GM04503 (cell line): ENCODE measurements around the gene NRF1.

ENCODE experiments used
- DNase-seq: peaks from one replicate; pipeline ENCODE4 v3.0.0-alpha.2; 2012; ENCODE audit warnings: low read depth

The NRF1 gene

DNA sequence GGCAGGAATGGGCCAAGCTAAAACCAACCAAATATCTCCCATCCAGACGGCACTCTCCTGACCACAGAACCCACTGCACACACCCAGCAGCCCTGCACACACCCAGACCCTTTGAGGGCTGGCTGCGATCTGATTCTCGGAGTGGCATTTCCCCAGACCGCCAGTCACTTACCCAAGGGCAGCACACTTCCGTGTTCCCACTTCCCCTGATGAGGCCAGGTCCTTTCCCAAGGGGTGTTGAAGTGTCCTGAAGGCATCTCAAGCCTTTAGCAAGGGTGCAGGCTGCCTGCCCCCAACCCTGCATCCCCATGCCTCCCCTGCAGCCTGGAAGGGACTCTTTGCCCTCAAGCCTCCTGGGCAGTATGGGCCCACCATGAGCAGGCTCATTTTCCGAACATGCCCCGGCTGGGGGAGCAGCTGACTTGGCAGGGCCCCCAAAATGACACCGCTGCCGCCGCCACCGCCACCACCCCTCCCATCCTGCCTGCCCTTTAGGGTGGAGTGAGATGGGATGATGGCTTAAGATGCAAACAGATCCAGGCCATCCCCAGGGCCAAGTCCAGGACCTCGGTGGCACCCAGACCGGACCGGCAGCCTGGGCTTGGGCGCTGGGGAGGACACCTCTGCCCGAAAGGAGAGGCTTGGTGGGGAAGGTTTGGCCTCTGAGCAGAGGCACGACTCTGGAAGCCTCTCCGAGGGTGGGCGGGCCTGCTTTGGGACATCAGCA lies 159.8 kb downstream of the NRF1 start:
- no peak for DNase-seq

DNA sequence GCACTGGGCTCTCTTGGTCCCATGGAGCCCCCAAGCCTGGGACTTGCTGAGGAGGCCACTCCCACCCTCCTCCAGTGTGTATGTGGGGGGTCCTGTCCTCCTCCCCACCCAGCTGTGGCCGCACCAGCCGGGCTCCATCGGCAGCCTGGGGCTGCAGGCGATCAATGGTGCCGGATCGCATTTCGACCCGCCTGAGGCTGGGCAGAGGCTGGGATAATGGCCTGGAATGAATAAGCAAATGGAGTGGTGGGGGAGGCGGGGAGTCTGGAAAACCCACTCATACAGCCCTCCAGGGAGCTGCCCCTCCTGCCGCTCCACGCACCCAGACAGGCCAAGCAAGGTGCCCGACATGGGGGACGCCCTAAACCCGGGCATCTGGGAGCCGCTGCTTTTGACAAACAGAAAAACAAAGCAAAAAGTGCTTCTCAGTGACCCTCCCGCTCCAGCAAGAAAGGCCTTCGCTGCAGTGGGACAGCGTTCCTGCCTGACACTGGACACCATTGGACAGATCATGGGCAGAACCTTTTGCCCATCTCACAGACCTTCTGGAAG lies 160.5 kb downstream of the NRF1 start:
- DNase-seq, result no peak

DNA sequence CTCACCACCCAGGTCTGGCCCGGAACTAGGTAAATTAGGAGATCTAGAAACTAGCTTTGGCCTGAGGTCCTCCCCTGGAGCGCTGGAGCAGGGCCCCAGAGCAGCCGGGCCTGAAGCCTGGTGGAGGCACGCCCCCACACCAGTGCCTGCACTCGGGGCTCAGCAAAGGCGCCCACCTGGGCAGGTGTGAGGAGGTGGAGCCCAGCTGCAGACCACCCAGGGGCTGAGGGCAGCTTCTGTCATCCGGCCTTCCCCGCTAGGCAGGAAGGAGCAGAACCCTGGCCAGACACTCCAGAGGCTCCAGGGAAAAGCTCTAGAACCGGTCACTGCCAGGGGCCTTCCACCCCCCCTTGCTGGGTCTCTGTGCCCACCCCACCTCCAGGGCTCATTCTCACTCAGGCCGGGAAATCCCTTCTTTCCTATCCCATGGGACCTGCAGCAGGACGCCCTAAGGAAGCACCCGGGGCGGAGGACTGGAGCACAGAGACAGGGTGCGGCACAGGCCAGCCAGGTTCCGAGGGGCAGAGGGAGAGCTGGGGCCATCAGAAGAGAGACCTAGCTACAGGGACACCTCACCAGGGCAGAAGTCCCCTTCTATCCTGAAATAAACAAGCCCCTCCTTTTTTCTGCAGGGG lies 161.2 kb downstream of the NRF1 start:
- DNase-seq, result no peak

DNA sequence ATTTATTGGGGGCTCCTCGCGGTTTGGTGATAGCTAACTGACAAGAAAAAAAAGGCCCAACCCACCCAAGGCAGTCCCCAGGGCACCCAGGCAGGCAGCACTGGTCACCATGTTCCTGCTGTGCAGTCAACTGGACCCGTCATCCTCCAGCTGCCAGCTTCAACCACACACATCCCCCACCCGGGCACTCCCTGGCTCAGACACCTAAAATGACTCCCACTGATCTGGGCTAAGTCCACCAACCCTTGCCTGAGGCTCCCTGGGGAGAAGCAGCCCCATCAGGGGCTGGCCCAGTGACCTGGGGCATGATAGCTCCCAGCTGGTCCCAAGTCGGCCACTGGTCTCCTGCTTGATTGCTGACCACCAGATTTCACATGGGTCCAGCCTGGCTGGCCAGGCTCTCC lies 161.8 kb downstream of the NRF1 start:
- no peak for DNase-seq

DNA sequence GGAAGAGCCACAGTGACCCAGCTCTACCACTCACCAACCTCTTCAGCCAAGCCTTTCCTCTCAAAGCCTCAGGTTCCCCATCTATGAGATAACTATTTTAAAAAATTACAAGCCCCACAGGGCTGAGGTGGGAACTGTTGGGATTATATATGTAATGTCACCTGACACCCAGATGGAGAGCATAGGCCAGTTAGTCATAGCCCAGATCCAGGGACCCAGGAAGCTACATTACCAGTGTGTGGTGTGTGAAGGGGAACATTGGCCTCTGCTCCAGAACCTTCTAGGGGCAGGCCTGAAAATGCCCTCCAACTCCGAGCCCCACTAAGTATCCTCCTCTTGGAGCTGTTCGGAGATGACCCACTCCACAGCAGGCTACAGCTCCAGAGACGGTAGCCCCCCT lies 162.4 kb downstream of the NRF1 start:
- DNase-seq, result no peak

DNA sequence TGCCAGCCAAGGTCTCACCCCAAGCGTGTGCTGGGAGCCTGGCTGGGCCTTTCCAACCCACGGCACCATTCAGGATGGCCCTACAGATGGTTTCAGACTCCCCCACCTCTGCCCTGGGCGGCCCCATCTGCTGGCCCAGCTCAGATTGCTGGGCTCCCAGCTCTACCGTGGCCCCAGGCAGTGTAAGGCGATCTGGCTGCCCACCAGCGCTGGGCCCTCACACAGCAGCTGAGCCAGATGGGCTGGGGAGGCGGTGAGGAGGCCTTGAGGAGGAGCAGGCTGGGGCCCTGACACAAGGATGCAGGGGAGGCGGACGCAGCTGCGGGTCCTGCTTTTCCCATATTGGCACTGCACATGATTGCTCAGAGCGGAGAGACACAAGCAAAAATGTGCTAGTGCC lies 162.8 kb downstream of the NRF1 start:
- DNase-seq, result no peak

DNA sequence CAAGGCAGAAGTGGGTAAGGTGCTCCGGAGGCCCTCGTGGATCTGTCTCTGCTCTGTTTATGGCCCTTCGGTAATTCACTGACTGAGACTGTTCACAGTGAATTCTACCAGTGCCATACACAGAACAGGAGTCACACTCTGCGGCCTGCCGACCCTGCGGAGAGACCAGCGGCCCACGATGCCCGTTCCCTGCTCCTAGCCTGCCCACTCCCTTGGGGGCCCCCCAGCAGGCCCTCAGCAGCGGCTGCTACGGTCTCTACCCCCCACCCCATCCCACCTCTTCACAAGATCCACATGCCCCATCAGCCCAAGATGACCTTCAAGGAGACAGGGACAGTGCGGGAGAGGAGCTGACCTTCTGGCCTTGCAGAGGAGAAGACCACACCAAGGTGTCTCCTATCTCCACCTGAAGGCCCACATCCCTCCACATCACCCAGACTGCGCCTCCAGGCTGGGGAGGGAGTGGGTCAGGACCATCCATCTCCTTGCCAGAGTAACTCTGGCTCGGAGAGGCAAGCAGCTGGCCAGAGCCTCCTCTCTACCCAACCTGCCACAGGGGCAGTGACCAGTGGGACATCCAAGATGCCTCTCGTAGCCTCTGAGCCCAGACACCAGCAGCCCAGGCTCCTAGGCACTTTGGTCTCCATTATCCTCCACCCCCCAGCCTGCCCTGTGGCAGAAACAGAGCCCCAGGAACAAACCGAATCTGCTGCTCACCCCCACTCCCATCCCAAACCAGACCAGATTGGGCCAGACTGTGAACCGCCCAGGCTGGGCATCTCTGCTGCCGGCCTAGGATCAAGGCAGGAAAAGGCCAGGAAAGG lies 163.6 kb downstream of the NRF1 start:
- DNase-seq, result no peak

DNA sequence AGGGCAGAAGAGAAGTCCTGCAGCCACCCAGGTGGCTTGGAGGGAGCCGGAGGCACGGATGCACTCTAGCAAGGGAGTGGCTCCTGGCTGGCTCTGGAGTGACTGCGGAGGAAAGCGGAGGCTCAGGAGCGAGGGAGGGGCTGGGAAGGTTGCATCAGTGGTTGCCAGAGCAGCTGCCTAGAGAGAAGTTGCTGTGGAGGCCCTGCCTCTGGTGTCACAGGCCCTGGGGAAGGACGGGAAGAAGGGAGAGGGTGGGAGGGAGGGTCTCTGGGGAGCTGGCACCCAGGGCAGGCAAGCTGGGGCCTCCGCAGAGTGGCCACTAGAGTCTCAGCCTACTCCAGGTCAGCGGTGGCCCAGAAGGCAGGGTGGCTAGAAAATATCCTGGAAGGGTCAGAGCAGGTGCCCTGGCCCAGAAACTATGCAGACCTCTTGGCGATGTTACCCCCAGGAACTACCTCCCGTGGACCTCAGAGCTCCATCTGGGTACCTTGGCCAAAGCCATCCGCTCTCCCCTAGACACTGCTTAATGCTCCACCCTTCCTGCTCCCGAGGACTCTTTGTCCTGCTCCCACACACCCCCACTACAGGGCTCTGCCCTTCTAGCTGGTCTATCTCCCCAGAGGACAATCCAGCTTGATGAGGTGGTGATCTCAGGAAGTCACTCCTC lies 164.3 kb downstream of the NRF1 start:
- DNase-seq, result no peak

DNA sequence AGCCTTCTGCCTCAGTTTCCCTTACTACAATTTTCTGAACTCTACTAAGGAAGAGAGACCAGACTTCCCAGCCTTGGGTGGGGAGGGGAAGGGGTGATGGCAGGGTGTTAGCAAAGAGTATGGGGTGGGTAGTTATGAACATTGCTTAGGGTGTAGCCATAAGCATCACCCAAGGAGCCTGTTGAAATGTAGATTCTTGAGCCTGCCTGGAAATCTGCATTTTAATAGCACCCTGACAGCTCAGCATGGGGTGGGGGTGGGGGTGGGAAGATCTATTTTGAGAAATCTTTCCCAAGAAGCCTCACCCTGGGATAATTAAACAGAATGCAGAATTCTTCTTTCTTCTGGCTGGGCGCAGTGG lies 164.8 kb downstream of the NRF1 start:
- no peak for DNase-seq

DNA sequence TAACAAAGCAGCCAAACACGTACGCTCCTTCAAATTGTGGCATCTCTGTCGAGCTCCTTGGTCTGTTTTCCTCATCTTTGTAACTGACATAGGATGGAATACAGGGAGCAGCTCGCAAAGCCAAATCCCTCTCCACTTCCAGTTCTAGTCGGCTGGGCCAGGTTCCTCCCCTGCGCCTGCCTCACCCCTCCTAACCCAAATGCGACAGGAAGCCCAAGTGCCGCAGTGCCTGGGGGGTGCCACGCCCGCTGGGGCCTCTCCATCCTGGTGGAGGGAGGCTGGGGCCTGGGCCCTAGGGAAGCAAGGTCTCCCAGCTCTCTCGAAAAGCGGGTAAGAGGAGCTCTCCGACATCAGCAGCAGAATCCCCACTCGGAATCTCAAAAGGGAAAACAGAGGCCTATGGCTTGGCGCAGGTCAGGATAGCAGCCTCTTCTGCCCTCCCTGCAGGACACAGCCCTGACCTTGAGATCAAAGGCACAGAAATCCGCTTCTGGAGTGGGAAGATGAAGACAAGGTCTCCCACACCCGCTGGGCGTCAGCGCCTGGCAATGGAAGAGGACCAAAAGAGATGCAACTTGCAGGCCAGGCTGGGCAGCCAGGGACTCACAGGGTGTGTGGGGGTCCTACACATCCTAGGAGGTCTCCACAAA lies 165.8 kb downstream of the NRF1 start:
- no peak for DNase-seq

DNA sequence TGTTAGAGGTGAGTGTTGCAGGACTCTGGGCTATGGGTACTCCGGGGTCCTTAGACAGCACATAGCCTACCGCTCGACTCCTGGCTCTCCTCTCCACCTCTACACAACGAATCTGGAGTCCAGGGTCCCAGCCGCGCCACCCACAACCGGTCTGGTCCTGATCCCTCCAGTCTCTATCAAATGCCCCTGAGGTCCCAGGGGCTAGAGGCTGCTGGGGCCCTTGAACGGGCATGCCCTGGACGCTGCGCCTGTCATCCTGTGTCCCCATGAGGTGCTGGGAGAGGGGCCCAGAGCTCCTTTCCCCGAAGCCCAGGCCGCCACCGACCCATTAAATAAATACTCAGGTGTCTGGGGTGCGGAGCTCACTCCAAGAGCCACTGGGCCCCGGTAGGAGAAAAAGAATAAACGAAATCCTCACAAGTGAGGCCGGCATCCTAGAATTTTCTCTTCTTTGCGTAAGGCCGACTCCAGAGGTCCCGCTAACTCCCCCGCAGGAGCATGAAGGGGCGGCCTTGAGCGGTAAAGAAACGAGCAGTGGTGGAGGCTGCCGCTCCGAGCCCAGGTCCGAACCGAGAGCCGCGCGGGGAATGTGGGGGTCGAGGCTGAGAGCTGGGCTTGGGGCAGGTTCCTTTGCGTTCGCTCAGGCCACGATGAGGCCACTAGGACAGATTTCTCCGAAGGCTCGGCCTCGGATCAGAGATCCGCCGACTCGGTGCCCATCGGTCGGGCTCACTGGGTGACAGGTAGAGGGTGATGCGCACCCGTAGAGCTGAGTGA lies 166.7 kb downstream of the NRF1 start:
- no peak for DNase-seq

DNA sequence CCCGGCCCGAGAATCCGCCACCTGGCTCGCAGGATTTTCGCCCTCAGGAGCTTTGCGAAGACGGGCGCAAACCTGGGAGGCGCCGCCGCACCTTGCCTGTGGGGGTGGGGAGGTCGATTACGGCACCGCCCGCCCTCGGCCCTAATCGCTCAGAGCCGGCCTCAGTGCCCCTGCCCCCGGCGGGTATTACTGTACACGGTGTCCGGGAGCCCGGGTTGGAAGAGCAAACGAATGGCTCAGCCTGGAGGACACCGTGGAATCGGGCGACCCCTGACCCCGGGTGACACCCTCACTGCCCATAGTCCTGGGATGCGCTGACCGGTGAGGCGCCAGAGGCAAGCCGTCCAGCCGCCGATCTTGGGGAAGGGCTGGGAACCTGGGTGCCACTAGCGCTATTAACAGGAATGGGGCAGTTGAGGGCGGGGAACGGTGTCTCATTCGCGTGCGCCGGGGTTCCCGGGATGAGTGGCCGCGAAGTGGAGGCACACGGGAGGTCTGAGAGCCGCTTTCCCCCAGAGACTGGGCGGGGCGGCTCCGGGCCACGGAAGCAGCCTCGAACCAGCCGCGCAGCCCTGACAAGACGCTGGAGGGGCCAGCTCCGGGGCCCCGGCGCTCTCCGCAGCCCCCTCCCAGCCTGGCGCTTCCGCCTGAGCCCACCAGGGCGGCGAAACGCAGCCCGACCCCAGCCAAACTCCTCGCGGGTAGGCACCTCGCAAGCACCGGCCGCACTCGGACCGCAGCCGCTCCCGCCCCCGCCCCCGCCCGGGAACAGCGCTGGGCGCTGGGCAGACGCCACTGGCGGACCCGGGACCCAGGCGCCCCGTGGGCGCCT lies 167.5 kb downstream of the NRF1 start:
- no peak for DNase-seq

DNA sequence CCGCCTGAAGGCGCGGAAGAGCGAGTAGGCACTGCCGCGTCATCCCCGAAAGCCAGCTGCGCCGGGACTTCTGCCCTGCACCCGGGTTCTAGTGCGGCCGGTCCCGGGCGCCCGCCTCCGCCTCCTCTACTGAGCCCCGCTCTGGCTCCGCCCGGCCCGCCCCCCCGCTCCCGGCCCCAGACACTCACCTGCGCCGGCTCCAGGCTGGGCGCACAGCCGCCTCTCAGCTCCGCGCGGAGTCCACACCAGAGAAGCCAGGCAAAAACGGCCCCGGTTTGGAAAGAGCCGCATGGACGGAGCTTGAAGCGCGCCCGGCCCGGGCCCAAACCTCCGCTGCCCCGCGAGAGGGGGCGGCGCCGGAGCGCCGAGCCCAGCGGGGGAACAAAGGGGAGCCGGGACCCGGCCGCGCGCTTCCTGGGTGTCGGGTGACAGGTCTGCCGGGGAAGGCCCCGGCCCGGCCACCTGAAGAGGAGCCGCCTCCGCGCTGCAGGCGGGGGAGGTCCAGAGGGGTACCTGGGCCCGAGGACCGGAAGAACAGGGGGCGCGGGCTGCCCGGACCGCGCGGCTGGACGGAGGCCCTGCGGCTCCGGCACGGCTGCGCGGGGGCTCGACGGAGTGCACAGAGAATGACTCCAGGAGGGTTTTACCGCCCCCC lies 168.2 kb downstream of the NRF1 start:
- no peak for DNase-seq

DNA sequence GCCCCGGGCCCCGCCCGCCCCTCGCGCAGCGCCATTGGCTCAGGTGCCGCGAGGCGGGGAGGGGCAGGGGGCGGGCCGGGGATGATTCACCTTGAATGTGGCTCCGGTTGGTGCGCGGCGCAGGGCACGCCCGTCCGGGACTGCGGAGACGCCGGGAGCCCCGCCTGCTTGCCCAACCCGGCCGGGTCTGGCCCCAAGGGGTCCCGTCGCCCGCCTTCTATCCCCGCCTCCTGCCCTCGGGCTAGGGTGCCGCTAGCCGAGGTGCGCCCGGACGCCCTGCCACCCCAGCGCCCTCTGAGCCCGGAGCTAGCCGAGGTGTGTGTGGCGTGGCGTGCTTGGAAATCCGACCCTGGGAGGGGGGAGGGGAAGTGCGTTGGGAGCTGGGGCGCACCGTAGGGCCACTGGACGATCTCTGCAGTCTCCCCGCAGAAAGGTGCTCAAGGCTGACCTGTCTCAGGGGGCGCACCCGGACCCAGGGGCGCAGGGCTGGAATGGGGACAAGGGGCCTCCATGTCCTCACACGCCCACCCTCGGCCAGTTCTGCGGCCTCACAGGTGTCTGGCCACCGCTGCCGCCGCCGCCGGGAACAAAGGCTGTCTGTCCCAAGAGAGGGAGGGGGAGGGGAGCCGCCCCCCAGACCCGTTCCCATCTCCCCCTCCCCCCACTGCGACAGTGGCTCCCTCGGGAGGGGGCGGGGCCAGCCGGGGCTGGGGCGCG lies 168.9 kb downstream of the NRF1 start:
- no peak for DNase-seq

DNA sequence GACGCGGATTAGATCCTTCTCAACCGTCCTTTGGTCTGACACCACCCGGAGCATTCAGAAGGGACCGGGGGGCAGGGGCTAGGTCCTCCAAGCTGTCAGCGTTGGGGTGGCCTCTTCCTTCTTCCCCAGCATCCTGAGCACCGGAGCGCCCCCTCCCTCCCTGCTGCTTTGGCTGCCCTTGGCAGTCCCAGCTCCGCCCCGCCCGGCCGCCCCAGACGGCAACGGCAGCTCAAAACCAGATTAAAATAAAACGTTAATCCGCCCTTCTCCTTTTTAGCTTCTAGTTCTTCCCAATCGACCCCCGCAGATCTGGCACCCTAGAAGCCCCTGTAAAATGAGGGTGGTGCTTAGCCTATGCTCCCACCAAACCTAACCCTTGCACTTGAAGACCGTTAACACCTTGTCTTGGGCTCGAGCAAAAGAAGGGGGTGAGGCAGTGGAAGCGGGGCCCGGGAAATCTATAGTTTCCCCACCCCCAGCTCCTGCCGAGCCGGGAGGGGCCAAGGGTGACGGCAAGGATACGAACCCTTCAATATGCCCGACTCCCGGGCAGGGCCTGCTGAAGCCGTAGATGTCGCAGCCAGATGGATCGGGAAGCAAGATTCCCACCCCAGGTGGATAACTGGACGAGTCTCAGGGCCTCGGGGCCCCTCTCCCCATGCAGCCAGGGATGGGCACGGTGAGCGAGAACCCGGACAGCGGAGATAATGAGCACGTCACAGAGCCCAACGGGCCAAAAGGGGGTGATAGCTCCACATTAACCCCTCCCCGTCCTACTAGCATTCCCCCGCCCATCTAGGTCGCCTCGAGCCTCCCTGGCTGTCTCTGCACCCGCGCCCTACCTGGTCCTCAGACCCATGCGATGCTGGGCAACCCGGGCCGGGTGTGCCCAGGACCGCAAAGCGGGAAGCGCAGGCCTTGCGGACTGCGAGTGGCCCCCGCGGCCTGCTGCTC lies 169.7 kb downstream of the NRF1 start:
- no peak for DNase-seq

DNA sequence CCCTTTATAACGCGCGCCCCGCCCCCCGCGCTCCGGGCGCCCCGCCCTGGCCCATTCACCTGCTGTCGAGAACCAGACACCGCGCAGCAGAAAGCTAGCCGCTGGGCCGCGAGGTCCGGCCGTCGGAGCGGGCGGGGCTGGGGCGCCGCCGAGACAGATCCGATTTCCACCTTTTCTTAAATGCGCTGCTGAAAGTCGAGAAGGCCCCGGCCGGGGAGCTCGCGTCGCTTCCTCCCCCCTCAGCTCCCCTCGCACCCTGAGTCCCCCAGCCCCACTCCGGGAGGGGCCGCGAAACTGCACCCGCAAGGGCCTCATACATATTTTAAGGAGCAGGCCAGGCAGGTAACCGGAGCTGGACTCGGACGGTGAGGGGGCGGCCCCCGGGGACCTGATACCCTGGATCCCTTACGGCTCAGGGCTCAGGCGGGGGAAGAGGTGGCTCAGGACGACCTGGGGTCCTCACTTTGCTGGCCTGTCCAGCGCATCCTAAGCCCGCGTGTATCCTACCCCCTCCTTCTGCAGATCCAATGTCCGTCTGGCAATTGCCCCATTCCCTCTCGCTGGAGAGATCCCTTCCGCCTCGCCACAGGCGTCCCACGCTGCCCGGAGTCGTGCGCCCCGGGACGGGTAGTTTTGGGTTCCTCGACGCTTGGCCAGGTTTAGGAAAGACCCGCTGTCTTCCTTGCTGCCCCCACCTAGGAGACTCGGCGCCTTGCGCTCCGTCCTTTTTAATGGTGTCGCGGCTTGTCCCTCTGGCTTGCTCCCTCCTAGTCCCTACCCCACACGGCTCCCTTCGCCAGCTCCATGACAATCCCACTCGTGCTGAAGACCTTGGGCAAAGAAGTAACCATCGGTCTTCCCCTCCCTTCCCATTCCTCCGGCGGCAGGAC lies 170.7 kb downstream of the NRF1 start:
- DNase-seq, result no peak
